ENCODE measurements around the gene PHC2.
A peak's percentile ranks its signal among the peaks of the same experiment; 100 is the strongest.

DNA sequence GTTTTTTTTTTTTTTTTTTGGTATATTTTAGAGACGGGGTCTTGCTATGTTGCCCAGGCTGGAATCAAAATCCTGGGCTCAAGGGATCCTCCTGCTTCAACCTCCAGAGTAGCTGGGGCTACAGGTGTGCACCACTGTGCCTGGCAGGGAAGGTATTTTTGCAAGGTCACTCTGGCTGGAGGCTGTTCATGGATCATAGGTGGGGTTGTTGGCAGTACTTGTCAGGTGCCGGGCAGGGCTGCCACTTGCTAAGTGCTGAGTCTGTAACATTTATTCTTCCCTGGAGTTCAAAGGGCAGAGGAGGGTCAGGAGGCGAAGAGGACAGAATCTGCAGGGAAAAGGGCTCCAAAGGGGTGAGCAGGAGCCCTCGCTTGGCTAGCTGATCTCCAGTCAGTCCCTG, 134.1 kb downstream of the PHC2 start:
- TF ChIP-seq, protein P1, sequence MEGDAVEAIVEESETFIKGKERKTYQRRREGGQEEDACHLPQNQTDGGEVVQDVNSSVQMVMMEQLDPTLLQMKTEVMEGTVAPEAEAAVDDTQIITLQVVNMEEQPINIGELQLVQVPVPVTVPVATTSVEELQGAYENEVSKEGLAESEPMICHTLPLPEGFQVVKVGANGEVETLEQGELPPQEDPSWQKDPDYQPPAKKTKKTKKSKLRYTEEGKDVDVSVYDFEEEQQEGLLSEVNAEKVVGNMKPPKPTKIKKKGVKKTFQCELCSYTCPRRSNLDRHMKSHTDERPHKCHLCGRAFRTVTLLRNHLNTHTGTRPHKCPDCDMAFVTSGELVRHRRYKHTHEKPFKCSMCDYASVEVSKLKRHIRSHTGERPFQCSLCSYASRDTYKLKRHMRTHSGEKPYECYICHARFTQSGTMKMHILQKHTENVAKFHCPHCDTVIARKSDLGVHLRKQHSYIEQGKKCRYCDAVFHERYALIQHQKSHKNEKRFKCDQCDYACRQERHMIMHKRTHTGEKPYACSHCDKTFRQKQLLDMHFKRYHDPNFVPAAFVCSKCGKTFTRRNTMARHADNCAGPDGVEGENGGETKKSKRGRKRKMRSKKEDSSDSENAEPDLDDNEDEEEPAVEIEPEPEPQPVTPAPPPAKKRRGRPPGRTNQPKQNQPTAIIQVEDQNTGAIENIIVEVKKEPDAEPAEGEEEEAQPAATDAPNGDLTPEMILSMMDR (tag by site-specific recombination; IDR thresholded peaks at IDR 0.05), result no peak
- no peak for TF ChIP-seq ZBTB6 (tag by site-specific recombination; IDR thresholded peaks at IDR 0.05)
- no peak for TF ChIP-seq ZNF140 (tag by site-specific recombination; IDR thresholded peaks at IDR 0.05)
- no peak for TF ChIP-seq SP2 (tag by site-specific recombination; IDR thresholded peaks at IDR 0.05)
- no peak for TF ChIP-seq MYNN (tag by site-specific recombination; IDR thresholded peaks at IDR 0.05; ENCODE audit: borderline replicate concordance)
- no peak for TF ChIP-seq ZBTB17 (tag by site-specific recombination; IDR thresholded peaks at IDR 0.05)
- no peak for TF ChIP-seq SP3 (tag by site-specific recombination; IDR thresholded peaks at IDR 0.05)
- TF ChIP-seq KLF10 (tag by site-specific recombination; IDR thresholded peaks at IDR 0.05), result no peak
- peak; percentile 38; the same call in 1 of the 2 replicates for TF ChIP-seq ZNF121 (tag by site-specific recombination; IDR thresholded peaks at IDR 0.05)
